Small intestine (tissue), 7 donors: ENCODE measurements around the gene SCG2. TPM values are rescaled to one million over a fixed set of nuclear protein-coding genes. Genes with fewer than 3 reads are reported as not detected.

Experiments
- DNase-seq, 2 donors: peaks; one replicate each; pipeline versions ENCODE4 v3.0.0 to v3.0.0-alpha.2; 2013
- FAIRE-seq: peaks from 2 replicates; lab custom pipeline; 2012; peaks lifted over from hg19 to GRCh38; lab: Jason Lieb, UNC
- H3K27ac ChIP-seq, 3 donors: one replicate each; pipeline ENCODE4 v1.5.1; 2013; ENCODE audit warnings: low read length in 2 of 3, mild to moderate bottlenecking in 2 of 3, control low read depth in 1 of 3, inconsistent platforms in 1 of 3, low read depth in 1 of 3, moderate library complexity in 1 of 3
- H3K27me3 ChIP-seq, 3 donors: one replicate each; pipeline ENCODE4 v1.6.1; 2013; ENCODE audit warnings: low read length in 3 of 3, inconsistent platforms in 1 of 3; ENCODE audit not compliant: control insufficient read depth in 3 of 3, insufficient read depth in 3 of 3
- H3K36me3 ChIP-seq, 3 donors: one replicate each; pipeline ENCODE4 v1.6.1; 2013; ENCODE audit warnings: low read length in 3 of 3, inconsistent platforms in 1 of 3, low read depth in 1 of 3, mild to moderate bottlenecking in 1 of 3, moderate library complexity in 1 of 3; ENCODE audit not compliant: control insufficient read depth in 3 of 3, insufficient read depth in 2 of 3
- H3K4me1 ChIP-seq, 3 donors: one replicate each; pipeline ENCODE4 v1.6.1; 2013; ENCODE audit warnings: low read length in 2 of 3, inconsistent platforms in 1 of 3, low read depth in 1 of 3, mild to moderate bottlenecking in 1 of 3, moderate library complexity in 1 of 3; ENCODE audit not compliant: control insufficient read depth in 3 of 3, insufficient read depth in 2 of 3
- H3K4me3 ChIP-seq, 3 donors: one replicate each; pipeline ENCODE4 v1.5.1; 2013; ENCODE audit warnings: low read length in 3 of 3, control low read depth in 1 of 3, inconsistent platforms in 1 of 3, low read depth in 1 of 3, mild to moderate bottlenecking in 1 of 3, moderate library complexity in 1 of 3
- H3K9me3 ChIP-seq, 2 donors: one replicate each; pipeline ENCODE4 v1.6.1; 2013; ENCODE audit warnings: low read depth in 1 of 2, low read length in 1 of 2; ENCODE audit not compliant: control insufficient read depth in 2 of 2, insufficient read depth in 1 of 2
- WGBS, 3 donors: extraction: QIAGEN DNeasy Blood & Tissue Kit; methylation state at CpG; one replicate each; pipeline ENCODE4 v1.1.7; 2013; 5-methylcytosine and 5-hydroxymethylcytosine counted together
- polyA plus RNA-seq, 4 donors: library from polyadenylated mRNA; stranded (reverse) in 3 of 4; unstranded in 1 of 4; fragments of 200-250 nt in 3 of 4; fragments of 120-200 nt in 1 of 4; gene quantifications; one replicate each; pipeline versions ENCODE4 v1.2.1 to v1.2.3, GENCODE V29; 2013
- donor health status: healthy with polysubstance abuse.
- donor health status: control.
- donor health status: control.
- donor health status: Bipolar disorder and iron deficiency.
- donor health status: healthy.

SCG2 gene
- polyA plus RNA-seq, 4 donors: 1.4 to 40.2 (median 10.2) TPM

GRCh38 chr2:223619486-223620129, 17.4 kb upstream of the SCG2 start:
- H3K27ac ChIP-seq: no peak overlapping the region
- H3K36me3 ChIP-seq: no peaks in the 10 kb centered on the region
- no peak overlapping the region for H3K4me3 ChIP-seq
- FAIRE-seq: no peak
- WGBS, 3 donors: 77 to 78% (median 78%) methylated on average over 7 of the region's 7 CpGs
- H3K27me3 ChIP-seq: peaks cover 0 to 2% (median 0%) of the 10 kb centered on the region in 3 donors
- no peak for DNase-seq
- no peaks in the 10 kb centered on the region for H3K4me1 ChIP-seq
- H3K9me3 ChIP-seq: no peaks in the 10 kb centered on the region

- H3K9me3 ChIP-seq: no peaks in the 10 kb centered on the region
- peaks cover 0 to 3% (median 2%) of the 10 kb centered on the region in 3 donors for H3K27me3 ChIP-seq
- no peaks in the 10 kb centered on the region for H3K36me3 ChIP-seq
- H3K4me3 ChIP-seq: no peak overlapping the region
- FAIRE-seq (no peak), DNase-seq (no peak)
- WGBS, 3 donors: 13 to 19% (median 15%) methylated on average over 13 of the region's 13 CpGs
- no peak overlapping the region for H3K27ac ChIP-seq
- no peaks in the 10 kb centered on the region for H3K4me1 ChIP-seq
These were observed 16.2 kb upstream of the SCG2 start for GRCh38 chr2:223618172-223619035.

- no peaks in the 10 kb centered on the region for H3K36me3 ChIP-seq
- WGBS, 3 donors: 69 to 89% (median 73%) methylated on average over 1 of the region's 1 CpG
- no peak overlapping the region for H3K4me3 ChIP-seq
- H3K4me1 ChIP-seq: no peaks in the 10 kb centered on the region
- peaks cover 0 to 11% (median 6%) of the 10 kb centered on the region in 3 donors for H3K27me3 ChIP-seq
- no peak for DNase-seq
- no peak for FAIRE-seq
- H3K27ac ChIP-seq: no peak overlapping the region
- no peaks in the 10 kb centered on the region for H3K9me3 ChIP-seq
These were observed 12.4 kb upstream of the SCG2 start for GRCh38 chr2:223614534-223614933.

- Histone ChIP-seq H3K27ac (no peak overlapping the region), H3K27me3 (peaks cover 0 to 11% (median 4%) of the 10 kb centered on the region in 3 donors), H3K4me1 (no peaks in the 10 kb centered on the region), H3K9me3 (no peaks in the 10 kb centered on the region), H3K4me3 (peak overlapping the region in 1 of 3 donors; percentile 0), H3K36me3 (no peaks in the 10 kb centered on the region)
- 10 to 12% (median 10%) methylated on average over 35 of the region's 35 CpGs for WGBS, 3 donors
- FAIRE-seq (no peak), DNase-seq (peak; percentile 25 to 40)
These were observed 11.1 kb upstream of the SCG2 start for GRCh38 chr2:223613017-223613950.

- peak overlapping the region in 1 of 3 donors; percentile 0 for H3K4me3 ChIP-seq
- 63 to 69% (median 64%) methylated on average over 5 of the region's 5 CpGs for WGBS, 3 donors
- peaks cover 0 to 11% (median 4%) of the 10 kb centered on the region in 3 donors for H3K27me3 ChIP-seq
- H3K36me3 ChIP-seq: no peaks in the 10 kb centered on the region
- no peak for DNase-seq
- H3K4me1 ChIP-seq: no peaks in the 10 kb centered on the region
- H3K9me3 ChIP-seq: no peaks in the 10 kb centered on the region
- FAIRE-seq: no peak
- H3K27ac ChIP-seq: no peak overlapping the region
These were observed 10.3 kb upstream of the SCG2 start for GRCh38 chr2:223612501-223612900.

GRCh38 chr2:223611061-223611460, 8.9 kb upstream of the SCG2 start:
- no peaks in the 10 kb centered on the region for H3K36me3 ChIP-seq
- FAIRE-seq (no peak), DNase-seq (no peak)
- H3K27ac ChIP-seq: no peak overlapping the region
- H3K4me3 ChIP-seq: no peak overlapping the region
- H3K27me3 ChIP-seq: peaks cover 0 to 11% (median 4%) of the 10 kb centered on the region in 3 donors
- WGBS, 3 donors: 76 to 86% (median 81%) methylated on average over 2 of the region's 2 CpGs
- no peaks in the 10 kb centered on the region for H3K9me3 ChIP-seq
- H3K4me1 ChIP-seq: no peaks in the 10 kb centered on the region

GRCh38 chr2:223607476-223607875, 5.3 kb upstream of the SCG2 start:
- no peaks in the 10 kb centered on the region for H3K27me3 ChIP-seq
- H3K9me3 ChIP-seq: no peaks in the 10 kb centered on the region
- no peaks in the 10 kb centered on the region for H3K4me1 ChIP-seq
- DNase-seq (no peak), FAIRE-seq (no peak)
- 76 to 77% (median 77%) methylated on average over 5 of the region's 5 CpGs for WGBS, 3 donors
- H3K4me3 ChIP-seq: no peak overlapping the region
- H3K27ac ChIP-seq: no peak overlapping the region
- H3K36me3 ChIP-seq: no peaks in the 10 kb centered on the region

GRCh38 chr2:223606946-223607345, 4.8 kb upstream of the SCG2 start:
- FAIRE-seq (no peak), DNase-seq (no peak)
- Histone ChIP-seq H3K4me3 (no peak overlapping the region), H3K27ac (no peak overlapping the region), H3K9me3 (no peaks in the 10 kb centered on the region), H3K36me3 (no peaks in the 10 kb centered on the region), H3K4me1 (no peaks in the 10 kb centered on the region), H3K27me3 (no peaks in the 10 kb centered on the region)
- 24 to 45% (median 33%) methylated on average over 1 of the region's 1 CpG for WGBS, 3 donors
